Measurements from ENCODE around the gene USP9Y.
"Not testable (repeated sequence)": the region's sequence is repeated elsewhere in the genome, so short reads cannot be mapped to it uniquely, and the experiment has no call there.

Gene USP9Y, protein sequence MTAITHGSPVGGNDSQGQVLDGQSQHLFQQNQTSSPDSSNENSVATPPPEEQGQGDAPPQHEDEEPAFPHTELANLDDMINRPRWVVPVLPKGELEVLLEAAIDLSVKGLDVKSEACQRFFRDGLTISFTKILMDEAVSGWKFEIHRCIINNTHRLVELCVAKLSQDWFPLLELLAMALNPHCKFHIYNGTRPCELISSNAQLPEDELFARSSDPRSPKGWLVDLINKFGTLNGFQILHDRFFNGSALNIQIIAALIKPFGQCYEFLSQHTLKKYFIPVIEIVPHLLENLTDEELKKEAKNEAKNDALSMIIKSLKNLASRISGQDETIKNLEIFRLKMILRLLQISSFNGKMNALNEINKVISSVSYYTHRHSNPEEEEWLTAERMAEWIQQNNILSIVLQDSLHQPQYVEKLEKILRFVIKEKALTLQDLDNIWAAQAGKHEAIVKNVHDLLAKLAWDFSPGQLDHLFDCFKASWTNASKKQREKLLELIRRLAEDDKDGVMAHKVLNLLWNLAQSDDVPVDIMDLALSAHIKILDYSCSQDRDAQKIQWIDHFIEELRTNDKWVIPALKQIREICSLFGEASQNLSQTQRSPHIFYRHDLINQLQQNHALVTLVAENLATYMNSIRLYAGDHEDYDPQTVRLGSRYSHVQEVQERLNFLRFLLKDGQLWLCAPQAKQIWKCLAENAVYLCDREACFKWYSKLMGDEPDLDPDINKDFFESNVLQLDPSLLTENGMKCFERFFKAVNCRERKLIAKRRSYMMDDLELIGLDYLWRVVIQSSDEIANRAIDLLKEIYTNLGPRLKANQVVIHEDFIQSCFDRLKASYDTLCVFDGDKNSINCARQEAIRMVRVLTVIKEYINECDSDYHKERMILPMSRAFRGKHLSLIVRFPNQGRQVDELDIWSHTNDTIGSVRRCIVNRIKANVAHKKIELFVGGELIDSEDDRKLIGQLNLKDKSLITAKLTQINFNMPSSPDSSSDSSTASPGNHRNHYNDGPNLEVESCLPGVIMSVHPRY (N-terminal part only)

DNA sequence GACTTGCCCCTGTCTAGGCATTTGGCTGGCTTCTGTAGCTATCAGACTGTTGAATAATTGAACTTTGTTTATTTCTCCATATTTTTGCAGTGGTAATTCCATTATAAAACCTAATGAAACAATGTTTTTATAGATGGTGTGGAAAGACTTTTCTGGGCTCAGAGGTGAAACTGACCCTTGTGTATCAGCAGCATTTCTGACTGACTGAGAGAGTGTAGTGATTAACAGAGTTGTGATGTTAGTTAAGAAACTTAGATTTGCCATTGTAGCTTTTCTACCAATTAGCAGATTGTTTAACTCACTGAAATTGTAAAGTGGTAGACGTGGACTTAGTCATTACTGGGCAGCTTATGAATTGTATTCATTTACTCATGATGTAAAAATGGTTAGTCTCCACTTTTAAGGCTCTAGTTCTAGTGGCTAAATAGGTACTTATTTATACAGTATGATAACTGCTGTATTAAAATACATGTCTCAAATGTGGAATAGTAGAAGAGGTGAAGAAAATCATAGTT is at the start of gene USP9Y:
TSS of gene USP9Y (plus strand) at position 51 of the 515 bp plus-strand sequence. CDS start 8,217 bp downstream, outside the sequence.
- DNase-seq = no peak

GRCh38 chrY:12651621-12652036 is 49.4 kb upstream of the USP9Y start:
- DNase-seq = no peak

DNA sequence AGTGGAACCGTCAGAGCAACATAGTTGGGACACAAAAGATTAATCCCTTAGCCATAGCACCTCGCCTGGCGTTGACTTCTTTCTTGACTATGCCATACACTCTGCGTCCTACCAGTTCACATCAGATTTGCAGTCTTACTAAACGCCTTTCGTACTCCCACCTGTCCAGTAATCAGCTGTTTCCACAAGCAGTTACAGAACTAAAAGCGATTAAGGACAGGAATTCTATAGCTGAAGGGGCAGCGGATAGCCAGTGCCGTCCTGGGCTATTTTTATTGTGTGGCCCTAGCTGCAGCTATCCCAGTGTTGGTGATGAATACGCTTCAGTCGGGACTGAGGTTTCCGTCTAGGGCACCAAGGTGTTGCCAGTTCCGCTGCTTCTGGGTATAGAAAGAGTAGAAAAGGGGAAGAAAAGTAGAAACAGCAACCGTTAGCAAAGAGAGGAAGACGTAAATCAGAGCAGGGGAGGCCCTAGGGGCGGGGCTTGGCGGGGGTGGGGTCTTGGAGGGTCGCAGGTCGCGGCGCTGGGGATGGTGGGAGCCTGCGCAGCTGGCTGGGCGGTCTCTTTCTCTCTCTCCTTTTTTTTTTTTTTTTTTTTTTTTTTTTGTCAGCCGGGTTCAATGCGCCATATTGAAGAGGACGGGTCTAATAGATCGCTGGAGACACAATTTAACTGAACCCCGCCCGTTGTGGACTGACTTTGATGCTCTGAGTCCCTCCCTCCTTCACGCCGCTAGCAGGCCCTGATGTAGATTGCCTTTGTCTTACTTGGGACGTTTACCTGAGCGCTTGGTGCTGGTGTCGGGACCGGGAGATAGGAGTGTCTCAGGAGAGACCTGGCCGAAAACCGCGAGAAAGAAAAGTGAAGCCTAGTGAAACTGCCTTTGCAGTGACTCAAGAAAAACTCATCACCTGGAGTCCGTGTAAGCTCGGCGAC is 39.0 kb upstream of the USP9Y start:
- no peak for DNase-seq

GRCh38 chrY:12662745-12663591 is 38.1 kb upstream of the USP9Y start:
- no peak for DNase-seq

- not testable (repeated sequence) for DNase-seq
Measured at GRCh38 chrY:12663845-12664244, 37.2 kb upstream of the USP9Y start.

GRCh38 chrY:12678111-12678510 is 22.9 kb upstream of the USP9Y start:
- DNase-seq = no peak

GRCh38 chrY:12681535-12681934 is 19.5 kb upstream of the USP9Y start:
- DNase-seq = no peak

- DNase-seq = no peak
Measured at GRCh38 chrY:12688337-12688736, 12.7 kb upstream of the USP9Y start.

DNA sequence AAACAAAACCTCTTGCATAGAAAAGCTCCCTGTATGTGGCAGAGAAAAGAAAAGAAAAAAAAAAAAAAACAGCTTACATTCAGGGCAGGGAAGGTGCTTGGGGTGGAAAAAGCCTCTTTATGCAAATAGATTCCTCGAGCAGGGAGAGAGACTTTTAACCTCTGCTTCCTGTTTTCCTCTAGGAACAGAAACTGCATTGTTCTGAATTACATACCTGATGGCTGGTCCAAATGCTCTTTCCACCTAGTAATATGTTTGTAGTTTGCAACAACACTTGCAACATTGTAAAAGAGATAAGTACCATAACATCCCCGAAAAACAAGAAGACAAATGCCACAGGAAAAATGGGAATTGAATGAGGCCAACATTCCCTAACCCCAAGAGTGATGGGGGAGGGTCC is 944 bp upstream of the USP9Y start:
- DNase-seq = no peak

- no peak for DNase-seq
Measured at GRCh38 chrY:12702174-12702573, 1.1 kb downstream of the USP9Y start.

DNA sequence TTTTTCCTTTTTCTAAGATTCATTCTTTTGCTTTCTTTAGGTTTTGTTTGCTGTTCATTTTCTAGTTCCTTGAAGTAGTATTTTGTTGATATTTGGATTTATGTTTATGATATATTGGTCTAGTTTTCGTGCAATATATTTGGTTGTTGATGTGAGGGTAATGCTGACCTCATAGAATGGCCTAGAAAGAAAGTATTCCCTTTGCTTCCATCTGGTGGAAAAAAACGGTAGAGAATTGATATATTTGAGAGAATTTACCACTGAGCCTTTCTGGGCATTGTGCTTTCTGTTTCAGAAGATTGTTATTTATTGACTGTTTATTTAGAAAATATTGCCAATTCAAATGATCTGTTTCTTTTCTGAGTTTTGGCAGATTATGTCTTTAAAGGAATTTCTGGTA is 9.4 kb downstream of the USP9Y start:
- DNase-seq = no peak

DNA sequence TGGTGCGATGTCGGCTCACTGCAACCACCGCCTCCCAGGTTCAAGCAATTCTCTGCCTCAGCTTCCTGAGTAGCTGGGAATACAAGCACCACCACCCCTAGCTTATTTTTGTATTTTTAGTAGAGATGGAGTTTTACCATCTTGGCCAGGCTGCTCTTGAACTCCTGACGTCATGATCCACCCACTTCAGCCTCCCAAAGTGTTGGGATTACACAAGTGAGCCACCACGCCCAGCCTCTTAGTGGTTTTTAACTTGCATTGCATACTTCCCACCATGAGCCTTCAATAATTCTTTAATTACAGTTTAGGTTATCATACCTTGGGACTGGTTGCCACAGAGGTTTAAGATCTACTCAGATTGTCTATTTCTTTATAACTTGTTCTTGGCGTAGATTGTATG is 14.3 kb downstream of the USP9Y start:
- no peak for DNase-seq

- DNase-seq = no peak
Measured at GRCh38 chrY:12729746-12730145, 28.7 kb downstream of the USP9Y start.

DNA sequence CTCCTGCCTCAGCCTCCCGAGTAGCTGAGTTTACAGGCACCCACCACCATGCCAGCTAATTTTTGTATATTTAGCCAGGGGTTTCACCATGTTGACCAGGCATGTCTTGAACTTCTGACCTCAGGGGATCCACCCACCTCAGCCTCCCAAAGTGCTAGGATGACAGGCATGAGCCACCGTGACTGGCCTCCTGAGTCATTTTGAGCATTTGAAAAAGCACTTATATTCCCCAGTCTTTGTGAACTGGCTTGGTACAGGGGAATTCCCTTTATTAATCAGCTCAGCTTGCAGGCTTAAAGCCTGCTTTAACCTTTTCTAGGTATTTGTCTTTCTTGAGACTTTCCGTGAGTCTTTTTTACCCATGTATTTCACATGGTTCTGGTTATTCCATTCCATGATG is 32.6 kb downstream of the USP9Y start:
- DNase-seq = no peak

DNA sequence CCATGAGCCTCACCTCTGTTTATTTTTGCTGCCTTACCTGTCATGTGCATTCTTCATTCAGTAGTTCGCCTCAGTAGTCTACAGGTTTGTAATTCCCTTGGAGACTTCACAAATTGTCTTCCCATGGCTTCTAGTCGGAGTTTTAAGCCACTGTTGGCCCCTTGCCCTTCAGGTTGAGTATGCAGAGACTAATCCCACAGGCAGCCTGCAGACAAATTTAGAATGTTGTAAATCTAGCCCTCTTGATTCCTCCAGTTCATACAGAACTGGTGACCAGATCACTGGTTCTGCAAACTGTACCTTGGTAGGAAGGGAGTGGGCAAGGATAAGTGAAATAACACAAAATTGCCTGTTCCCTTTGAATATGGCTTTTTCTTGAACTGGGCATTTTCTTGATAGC is 33.0 kb downstream of the USP9Y start:
- DNase-seq = no peak

DNA sequence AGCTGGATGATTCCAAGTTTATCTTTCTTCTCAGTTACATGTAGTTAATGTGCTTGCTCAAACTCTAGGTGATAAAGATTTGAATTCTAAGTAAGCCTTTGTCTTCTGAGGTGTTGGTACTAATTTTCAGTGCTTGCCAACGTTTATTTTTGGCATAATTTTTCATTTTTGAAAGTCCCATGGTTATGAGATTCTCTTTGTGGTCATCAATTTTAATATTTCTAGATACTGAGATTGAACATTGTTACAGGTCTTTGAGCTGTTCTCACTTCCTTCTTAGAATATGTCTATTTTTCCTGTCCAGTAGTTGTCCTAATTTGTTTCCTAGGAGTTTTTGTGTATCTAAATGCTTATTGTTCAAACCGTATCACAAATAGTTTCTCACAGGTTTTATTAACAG is 40.4 kb downstream of the USP9Y start:
- no peak for DNase-seq

GRCh38 chrY:12742725-12743124 is 41.7 kb downstream of the USP9Y start:
- no peak for DNase-seq

GRCh38 chrY:12744091-12744490 is 43.1 kb downstream of the USP9Y start:
- no peak for DNase-seq

- DNase-seq = no peak
Measured at GRCh38 chrY:12749293-12749692, 48.3 kb downstream of the USP9Y start.

GRCh38 chrY:12752856-12753255 is 51.8 kb downstream of the USP9Y start:
- DNase-seq = no peak

DNA sequence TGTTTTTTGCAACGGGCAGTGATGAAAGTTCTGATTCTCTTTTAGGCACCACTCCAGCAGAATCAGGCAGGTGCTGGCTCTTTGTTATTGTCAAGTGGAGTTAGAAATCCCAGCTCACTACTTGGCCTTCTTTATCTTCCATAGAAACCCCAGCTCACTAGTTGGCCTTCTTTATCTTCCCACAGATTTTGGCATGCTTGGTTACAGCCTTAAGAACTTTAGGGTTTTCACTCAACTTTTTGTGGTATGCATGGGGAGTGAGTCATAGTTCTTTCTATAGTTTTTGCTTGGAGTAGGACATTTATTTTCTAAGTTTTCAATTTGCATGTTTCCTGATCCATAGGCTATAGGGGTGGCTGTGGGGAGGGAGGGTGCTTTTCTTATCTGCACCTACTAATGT is 55.0 kb downstream of the USP9Y start:
- DNase-seq = no peak

Data from NCI-H1436 treated with DMSO at 0.1 percent for 48 hours (cell line).